ENCODE results near the gene PDXDC1. TPM values are rescaled to one million over a fixed set of nuclear protein-coding genes. Genes with fewer than 3 reads are reported as not detected.
A peak's percentile ranks its signal among the peaks of the same experiment; 100 is the strongest.
"Not testable (repeated sequence)": the region's sequence is repeated elsewhere in the genome, so short reads cannot be mapped to it uniquely, and the experiment has no call there.

Gene PDXDC1
- total RNA-seq, 2 experiments from 2014 or later = 44.6 to 45.0 TPM

DNA sequence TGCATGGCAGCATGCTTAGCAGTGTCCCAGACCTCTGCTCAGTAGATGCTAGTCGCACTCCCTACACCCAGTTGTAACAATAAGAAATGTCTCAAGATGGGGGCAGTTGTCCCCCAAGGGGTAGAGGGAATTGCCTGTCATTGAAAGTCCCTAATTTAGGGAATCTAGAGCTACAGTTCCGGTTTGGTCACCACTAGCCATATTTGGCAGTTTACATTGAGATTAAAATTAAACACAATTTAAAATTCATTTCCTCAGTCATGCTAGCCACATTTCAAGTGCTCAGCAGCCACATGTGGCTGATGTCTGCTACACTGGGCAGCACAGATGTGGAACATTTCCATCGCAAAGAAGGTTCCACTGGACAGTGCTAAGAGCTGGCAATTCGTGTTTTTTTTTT is 4.1 kb downstream of the PDXDC1 start:
- H3K36me3 Mint-ChIP-seq (ENCODE audit: low read depth); CTCF ChIA-PET; POLR2A ChIA-PET; H3K27me3 Mint-ChIP-seq; DNase-seq; H3K27ac Mint-ChIP-seq; H3K4me3 Mint-ChIP-seq; intact Hi-C loops (cut with micrococcal nuclease); ATAC-seq; H3K9me3 Mint-ChIP-seq: not testable (repeated sequence)
- peaks cover 16% of the 10 kb centered on the region for H3K4me1 Mint-ChIP-seq (ENCODE audit: low read depth)

DNA sequence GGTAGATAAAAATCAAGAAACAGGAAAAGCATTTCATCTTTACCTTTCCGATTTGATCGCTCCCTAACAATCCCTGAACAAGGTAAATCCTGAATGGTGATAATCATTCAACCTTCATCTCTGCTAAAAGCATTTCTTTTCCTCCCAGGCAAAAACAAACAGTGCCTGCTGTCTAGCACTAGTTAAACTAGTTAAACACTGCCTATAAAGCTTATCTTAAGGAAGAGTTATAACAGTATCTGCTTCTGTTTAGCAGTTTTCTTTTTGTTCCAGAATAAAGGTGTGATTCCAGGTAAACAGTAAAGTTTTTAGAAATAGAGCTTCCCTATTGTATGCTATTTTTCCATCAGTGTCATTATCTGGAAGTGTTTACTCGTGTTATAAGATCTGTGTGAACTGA is 6.4 kb downstream of the PDXDC1 start:
- intact Hi-C loops (cut with micrococcal nuclease); H3K27me3 Mint-ChIP-seq; ATAC-seq; H3K9me3 Mint-ChIP-seq; H3K36me3 Mint-ChIP-seq (ENCODE audit: low read depth); DNase-seq; H3K4me3 Mint-ChIP-seq; H3K27ac Mint-ChIP-seq; POLR2A ChIA-PET: not testable (repeated sequence)
- H3K4me1 Mint-ChIP-seq (ENCODE audit: low read depth) = peaks cover 16% of the 10 kb centered on the region
- CTCF ChIA-PET = interaction anchor here (1.0 kb wide), 1 partner anchor 75 kb away, joined by 3 read pairs; no protein-coding TSS in a partner anchor

DNA sequence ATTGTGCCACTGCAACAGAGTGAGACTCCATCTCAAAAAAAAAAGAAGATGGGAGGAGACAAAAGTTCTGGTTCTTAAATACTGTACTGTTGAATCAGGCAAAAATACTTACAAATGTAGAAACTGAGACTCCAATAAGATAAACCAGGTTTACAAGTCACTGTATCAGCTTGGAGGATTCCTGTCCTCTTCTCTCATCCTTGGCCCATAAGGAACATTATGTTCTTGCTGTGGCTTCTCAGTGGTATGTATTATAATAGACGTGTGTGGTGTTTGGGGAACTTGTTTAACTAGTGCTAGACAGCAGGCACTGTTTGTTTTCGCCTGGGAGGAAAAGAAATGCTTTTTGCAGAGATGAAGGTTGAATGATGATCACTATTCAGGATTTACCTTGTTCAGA is 7.7 kb downstream of the PDXDC1 start:
- H3K4me1 Mint-ChIP-seq (ENCODE audit: low read depth); H3K27ac Mint-ChIP-seq; intact Hi-C loops (cut with micrococcal nuclease); H3K36me3 Mint-ChIP-seq (ENCODE audit: low read depth); ATAC-seq; CTCF ChIA-PET; POLR2A ChIA-PET; H3K4me3 Mint-ChIP-seq; H3K9me3 Mint-ChIP-seq; H3K27me3 Mint-ChIP-seq; DNase-seq: not testable (repeated sequence)

DNA sequence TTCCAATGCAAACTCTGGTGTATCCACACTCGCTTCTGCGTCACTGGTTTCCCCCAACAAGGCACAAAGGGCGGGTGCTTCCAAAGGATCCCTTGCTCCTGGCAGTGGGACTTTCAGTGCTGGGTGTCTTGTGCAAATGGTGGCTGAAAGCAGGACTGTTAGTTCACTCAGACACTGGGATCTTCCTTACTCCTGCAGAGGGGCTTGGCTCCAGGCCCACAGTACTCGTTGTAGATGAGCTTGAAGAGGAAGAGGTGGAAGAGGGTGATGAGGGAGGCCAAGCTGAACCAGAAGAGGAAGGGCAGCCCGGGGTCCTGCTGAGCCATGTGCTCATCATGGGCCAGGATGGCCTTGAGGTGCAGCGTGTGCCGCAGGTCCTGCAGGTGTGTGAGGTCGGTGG is 13.3 kb downstream of the PDXDC1 start:
- H3K4me1 Mint-ChIP-seq (ENCODE audit: low read depth); H3K27ac Mint-ChIP-seq; DNase-seq; CTCF ChIA-PET; POLR2A ChIA-PET; H3K27me3 Mint-ChIP-seq; H3K9me3 Mint-ChIP-seq; H3K4me3 Mint-ChIP-seq; intact Hi-C loops (cut with micrococcal nuclease); ATAC-seq: not testable (repeated sequence)
- peaks cover 24% of the 10 kb centered on the region for H3K36me3 Mint-ChIP-seq (ENCODE audit: low read depth)

DNA sequence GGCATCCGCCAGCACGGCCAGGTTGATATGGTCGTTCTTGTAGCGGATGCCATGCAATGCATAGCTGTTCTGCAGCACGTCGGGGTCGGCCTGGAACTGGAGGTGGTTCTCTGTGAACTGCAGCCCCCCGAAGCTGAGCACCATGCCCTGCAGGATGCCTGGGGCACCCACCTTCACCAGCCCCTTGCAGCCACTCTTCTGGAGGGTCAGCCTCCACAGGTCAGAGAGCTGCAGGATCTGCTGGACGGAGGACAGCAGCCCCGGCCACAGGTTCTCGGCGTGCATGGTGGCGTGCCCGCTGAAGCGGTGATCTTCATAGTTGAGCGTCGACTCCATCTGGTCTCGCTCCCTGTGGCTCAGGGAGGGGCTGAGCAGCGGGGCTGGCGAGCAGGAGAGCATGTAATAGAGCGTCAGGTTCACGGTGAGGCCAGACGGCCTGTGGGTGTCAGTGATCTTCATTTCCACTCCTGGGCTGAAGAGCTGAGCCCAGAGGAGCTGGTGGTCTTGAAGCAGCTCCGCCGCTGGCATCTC is 13.9 kb downstream of the PDXDC1 start:
- H3K9me3 Mint-ChIP-seq; H3K4me1 Mint-ChIP-seq (ENCODE audit: low read depth); intact Hi-C loops (cut with micrococcal nuclease); H3K27ac Mint-ChIP-seq; H3K27me3 Mint-ChIP-seq; CTCF ChIA-PET; H3K4me3 Mint-ChIP-seq; POLR2A ChIA-PET: not testable (repeated sequence)
- peaks cover 27% of the 10 kb centered on the region for H3K36me3 Mint-ChIP-seq (ENCODE audit: low read depth)
- DNase-seq = peak; percentile 17
- peak; percentile 61 for ATAC-seq

DNA sequence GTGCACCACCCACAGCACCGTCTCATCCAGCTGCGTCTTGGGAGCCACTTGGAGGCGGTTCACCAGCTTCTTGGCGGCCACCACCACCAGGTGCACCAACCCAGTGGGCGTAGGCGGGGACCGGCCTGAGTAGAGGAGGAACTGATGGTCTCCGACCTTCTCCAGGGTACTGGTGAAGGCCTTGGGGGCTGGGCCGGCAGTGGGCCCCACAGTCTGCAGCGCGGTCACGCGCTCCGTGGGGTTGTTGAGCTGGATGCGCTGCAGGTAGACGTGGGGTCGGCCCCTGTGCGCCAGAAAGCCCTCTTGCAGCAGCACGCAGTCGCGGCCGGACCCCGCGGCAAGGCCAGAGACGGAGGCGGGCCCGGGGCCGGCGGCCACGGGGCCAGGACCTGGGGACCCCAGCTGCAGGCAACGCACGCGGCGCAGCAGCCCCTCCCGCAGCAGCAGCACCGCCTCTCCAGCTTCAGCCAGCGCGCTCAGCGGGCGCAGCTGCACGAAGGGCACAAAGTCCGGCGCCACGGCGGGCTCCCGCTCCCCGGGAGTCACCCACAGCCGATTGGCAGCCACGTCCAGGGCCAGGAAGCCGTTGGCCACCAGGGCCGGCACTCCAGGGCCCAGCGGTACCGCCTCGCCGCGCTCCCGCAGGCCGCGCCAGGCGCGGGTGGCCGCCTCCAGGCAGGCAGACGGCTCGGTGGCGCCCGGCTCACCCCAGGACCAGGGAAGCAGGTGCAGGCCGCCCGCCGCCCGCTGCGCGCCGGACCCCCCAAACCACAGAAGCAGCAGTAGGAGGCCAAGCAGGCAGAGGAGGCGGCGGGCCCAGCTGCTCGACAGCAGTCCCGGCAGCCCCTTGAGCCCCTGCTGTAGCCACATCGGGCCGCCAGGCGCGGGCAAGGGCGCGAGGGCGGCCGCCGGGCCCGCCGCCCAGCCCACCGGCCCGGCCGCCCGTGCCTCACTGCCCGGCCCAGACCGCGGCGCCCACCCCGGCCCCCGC is 14.8 kb downstream of the PDXDC1 start:
- peak; percentile 47 for ATAC-seq
- CTCF ChIA-PET; H3K9me3 Mint-ChIP-seq; H3K4me3 Mint-ChIP-seq; POLR2A ChIA-PET; intact Hi-C loops (cut with micrococcal nuclease); H3K27ac Mint-ChIP-seq; H3K27me3 Mint-ChIP-seq; DNase-seq: not testable (repeated sequence)
- H3K36me3 Mint-ChIP-seq (ENCODE audit: low read depth) = peaks cover 28% of the 10 kb centered on the region
- peaks cover 10% of the 10 kb centered on the region for H3K4me1 Mint-ChIP-seq (ENCODE audit: low read depth)

DNA sequence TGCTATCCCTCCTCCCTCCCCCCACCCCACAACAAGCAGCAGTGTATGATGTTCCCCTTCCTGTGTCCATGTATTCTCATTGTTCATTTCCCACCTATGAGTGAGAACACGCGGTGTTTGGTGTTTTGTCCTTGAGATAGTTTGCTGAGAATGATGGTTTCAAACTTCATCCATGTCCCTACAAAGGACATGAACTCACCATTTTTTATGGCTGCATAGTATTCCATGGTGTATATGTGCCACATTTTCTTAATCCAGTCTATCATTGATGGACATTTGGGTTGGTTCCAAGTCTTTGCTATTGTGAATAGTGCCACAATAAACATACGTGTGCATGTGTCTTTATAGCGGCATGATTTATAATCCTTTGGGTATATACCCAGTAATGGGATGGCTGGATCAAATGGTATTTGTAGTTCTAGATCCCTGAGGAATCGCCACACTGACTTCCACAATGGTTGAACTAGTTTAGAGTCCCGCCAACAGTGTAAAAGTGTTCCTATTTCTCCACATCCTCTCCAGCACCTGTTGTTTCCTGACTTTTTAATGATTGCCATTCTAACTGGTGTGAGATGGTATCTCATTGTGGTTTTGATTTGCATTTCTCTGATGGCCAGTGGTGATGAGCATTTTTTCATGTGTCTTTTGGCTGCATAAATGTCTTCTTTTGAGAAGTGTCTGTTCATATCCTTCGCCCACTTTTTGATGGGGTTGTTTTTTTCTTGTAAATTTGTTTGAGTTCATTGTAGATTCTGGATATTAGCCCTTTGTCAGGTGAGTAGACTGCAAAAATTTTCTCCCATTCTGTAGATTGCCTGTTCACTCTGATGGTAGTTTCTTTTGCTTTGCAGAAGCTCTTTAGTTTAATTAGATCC is 18.7 kb downstream of the PDXDC1 start:
- H3K4me3 Mint-ChIP-seq; H3K27ac Mint-ChIP-seq; H3K27me3 Mint-ChIP-seq; H3K9me3 Mint-ChIP-seq; POLR2A ChIA-PET; DNase-seq; CTCF ChIA-PET; intact Hi-C loops (cut with micrococcal nuclease); ATAC-seq: not testable (repeated sequence)
- Mint-ChIP-seq H3K36me3 (ENCODE audit: low read depth) (peaks cover 22% of the 10 kb centered on the region), H3K4me1 (ENCODE audit: low read depth) (peaks cover 11% of the 10 kb centered on the region)

DNA sequence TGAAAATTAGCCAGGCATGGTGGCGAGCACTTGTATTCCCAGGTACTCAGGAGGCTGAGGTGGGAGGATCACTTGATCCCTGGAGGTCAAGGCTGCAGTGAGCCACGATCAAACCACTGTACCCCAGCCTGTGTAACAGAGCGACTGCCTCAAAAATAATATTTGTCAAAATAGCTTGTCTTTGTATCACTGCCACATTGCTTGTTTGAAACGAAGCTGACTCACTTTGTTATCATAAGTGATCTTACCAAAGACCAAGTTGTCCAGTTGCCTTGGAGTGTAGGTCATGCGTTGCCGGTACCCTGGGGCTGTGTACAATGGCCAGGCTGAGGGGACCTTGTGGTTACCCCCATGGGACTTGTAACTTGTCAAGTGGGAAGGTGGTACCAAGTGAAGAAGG is 21.9 kb downstream of the PDXDC1 start:
- H3K27me3 Mint-ChIP-seq; CTCF ChIA-PET; H3K9me3 Mint-ChIP-seq; ATAC-seq; intact Hi-C loops (cut with micrococcal nuclease); POLR2A ChIA-PET; DNase-seq; H3K27ac Mint-ChIP-seq; H3K4me3 Mint-ChIP-seq; H3K4me1 Mint-ChIP-seq (ENCODE audit: low read depth): not testable (repeated sequence)
- H3K36me3 Mint-ChIP-seq (ENCODE audit: low read depth) = peaks cover 16% of the 10 kb centered on the region

DNA sequence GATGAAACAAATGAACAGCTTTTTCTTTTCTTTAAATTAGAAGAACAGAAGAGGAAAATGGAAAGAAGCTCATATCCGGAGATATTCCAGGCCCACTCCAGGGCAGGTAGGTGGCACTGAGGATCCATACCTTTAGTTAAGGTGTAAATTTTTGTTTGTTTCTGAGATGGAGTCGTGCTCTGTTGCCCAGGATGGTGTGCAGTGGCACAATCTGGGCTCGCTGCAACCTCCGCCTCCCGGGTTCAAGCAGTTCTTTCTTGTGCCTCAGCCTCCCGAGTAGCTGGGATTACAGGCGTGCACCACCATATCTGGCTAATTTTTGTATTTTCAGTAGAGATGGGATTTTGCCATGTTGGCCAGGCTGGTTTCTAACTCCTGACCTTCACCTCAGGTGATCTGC is 23.5 kb downstream of the PDXDC1 start:
- H3K27ac Mint-ChIP-seq; H3K9me3 Mint-ChIP-seq; DNase-seq; CTCF ChIA-PET; H3K27me3 Mint-ChIP-seq; ATAC-seq; H3K4me3 Mint-ChIP-seq; H3K4me1 Mint-ChIP-seq (ENCODE audit: low read depth); POLR2A ChIA-PET; intact Hi-C loops (cut with micrococcal nuclease): not testable (repeated sequence)
- peaks cover 11% of the 10 kb centered on the region for H3K36me3 Mint-ChIP-seq (ENCODE audit: low read depth)

DNA sequence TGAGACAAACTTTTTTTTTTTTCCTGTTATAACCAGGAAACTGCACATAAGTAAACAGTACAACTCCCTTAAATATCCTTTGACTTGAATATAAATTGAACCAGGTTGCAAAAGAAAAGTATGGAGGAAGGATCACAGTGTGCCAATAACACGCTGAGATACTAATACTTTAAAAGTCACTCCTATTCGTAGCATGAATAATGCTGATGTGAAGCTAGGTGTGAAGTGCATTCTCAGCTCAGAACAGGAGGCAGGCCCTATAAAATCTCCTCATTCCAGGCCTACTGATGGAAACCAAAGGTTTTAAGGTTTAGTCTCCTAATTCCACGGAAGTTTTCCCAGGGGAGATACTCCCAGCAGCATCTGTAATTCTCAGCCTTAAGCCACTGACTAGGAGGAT is 25.0 kb downstream of the PDXDC1 start:
- H3K27ac Mint-ChIP-seq; intact Hi-C loops (cut with micrococcal nuclease); DNase-seq; H3K27me3 Mint-ChIP-seq; H3K4me3 Mint-ChIP-seq; H3K4me1 Mint-ChIP-seq (ENCODE audit: low read depth); CTCF ChIA-PET; H3K9me3 Mint-ChIP-seq; ATAC-seq; POLR2A ChIA-PET: not testable (repeated sequence)
- H3K36me3 Mint-ChIP-seq (ENCODE audit: low read depth) = peaks cover 12% of the 10 kb centered on the region

DNA sequence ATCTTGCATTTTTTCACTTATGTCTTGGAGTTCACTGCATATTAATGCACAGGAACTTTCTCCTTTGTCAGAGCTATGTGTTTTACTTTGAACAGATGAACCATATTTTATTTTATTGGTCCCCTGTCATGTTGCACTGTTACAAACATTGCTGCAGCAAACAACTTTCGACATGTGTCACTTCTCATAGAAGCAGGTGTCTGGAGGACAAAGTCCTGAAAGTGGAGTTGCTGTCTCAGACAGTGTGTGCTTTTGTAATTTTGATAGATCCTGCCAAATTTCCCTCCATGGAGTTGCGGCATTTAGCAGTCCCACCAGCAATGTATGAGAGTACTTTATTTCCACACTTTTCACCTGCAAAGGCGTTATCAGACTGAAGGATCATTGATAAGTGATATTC is 27.6 kb downstream of the PDXDC1 start:
- POLR2A ChIA-PET; H3K27me3 Mint-ChIP-seq; CTCF ChIA-PET; H3K4me3 Mint-ChIP-seq; H3K4me1 Mint-ChIP-seq (ENCODE audit: low read depth); H3K9me3 Mint-ChIP-seq; intact Hi-C loops (cut with micrococcal nuclease); H3K27ac Mint-ChIP-seq; ATAC-seq; DNase-seq: not testable (repeated sequence)
- peaks cover 17% of the 10 kb centered on the region for H3K36me3 Mint-ChIP-seq (ENCODE audit: low read depth)

All from activated CD8-positive, alpha-beta T cell treated with anti-CD3 and anti-CD28 coated beads for 36 hours (primary cell).